Measurements from ENCODE around the gene TMEM214. TPM values are rescaled to one million over a fixed set of nuclear protein-coding genes. Genes with fewer than 3 reads are reported as not detected.

TMEM214 gene
- total RNA-seq, 1 experiment from 2014 or later, result 55.3 TPM

DNA sequence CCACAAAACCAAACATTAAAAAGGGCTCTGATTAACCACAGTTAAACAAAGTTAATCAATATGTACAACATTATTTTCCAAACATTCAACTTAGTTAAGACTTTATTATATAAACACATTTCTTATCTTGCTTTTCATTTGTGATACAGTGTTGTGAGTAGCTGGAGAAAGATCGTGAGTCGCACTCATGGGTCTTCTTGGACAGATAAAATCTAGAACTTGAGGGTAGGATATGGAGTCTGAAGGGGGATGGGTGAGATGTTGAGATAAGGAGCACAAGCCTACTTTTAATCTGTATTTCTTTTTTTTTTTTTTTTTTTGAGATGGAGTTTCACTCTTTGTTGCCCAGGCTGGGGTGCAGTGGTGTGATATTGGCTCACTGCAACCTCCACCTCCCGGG is 22.6 kb upstream of the TMEM214 start:
- Histone ChIP-seq H4K20me1 (ENCODE audit: control insufficient read depth, insufficient read depth, insufficient read length) (no peaks in the 10 kb centered on the region), H3K27me3 (ENCODE audit: insufficient read depth, low read length) (no peaks in the 10 kb centered on the region), H3K79me2 (ENCODE audit: insufficient read depth, low read length) (no peaks in the 10 kb centered on the region), H3K27ac (ENCODE audit: insufficient read length, low read depth, low read length) (no peak overlapping the region), H3K18ac (ENCODE audit: insufficient read length, low read depth, low read length) (no peak overlapping the region), H3K79me1 (ENCODE audit: insufficient read depth, low read depth, low read length, poor library complexity, severe bottlenecking) (no peaks in the 10 kb centered on the region), H2BK12ac (ENCODE audit: insufficient read length, low read depth, low read length) (no peak overlapping the region), H3K4ac (ENCODE audit: low read depth, low read length) (no peak overlapping the region), H2BK20ac (ENCODE audit: low read depth, low read length, poor library complexity, severe bottlenecking) (no peak overlapping the region), H2AFZ (ENCODE audit: low read length) (no peak overlapping the region), H3K14ac (ENCODE audit: insufficient read depth, low read length) (no peak overlapping the region), H2BK120ac (ENCODE audit: low read depth, low read length, poor library complexity, severe bottlenecking) (no peak overlapping the region), H2BK5ac (ENCODE audit: insufficient read length, low read length) (no peak overlapping the region), H3K4me2 (ENCODE audit: insufficient read depth, insufficient read length, low read length) (no peak overlapping the region), H3K9me3 (ENCODE audit: control insufficient read depth, low read depth, low read length) (peaks cover 20% of the 10 kb centered on the region), H3K9ac (ENCODE audit: extremely low read depth, insufficient read length, low read length) (no peak overlapping the region), H3K23me2 (ENCODE audit: insufficient read length, low read depth, low read length, poor library complexity, severe bottlenecking) (no peaks in the 10 kb centered on the region), H2AK5ac (ENCODE audit: insufficient read length, low read length) (no peak overlapping the region), H3K4me1 (ENCODE audit: insufficient read depth, low read length) (no peaks in the 10 kb centered on the region), H3K56ac (ENCODE audit: insufficient read length, low read depth, low read length) (no peak overlapping the region), H4K91ac (ENCODE audit: insufficient read length, low read depth, low read length) (no peak overlapping the region), H2BK15ac (ENCODE audit: low read depth, low read length) (no peak overlapping the region), H3K23ac (ENCODE audit: insufficient read length, low read depth, low read length) (no peak overlapping the region), H4K5ac (ENCODE audit: insufficient read length, low read depth, low read length) (no peak overlapping the region), H3T11ph (ENCODE audit: low read length) (no peak overlapping the region), H4K8ac (replicated peaks; ENCODE audit: insufficient read length, low read depth, low read length) (no peak overlapping the region)
- H3K4me3 Mint-ChIP-seq, result no peak overlapping the region
- no CpG with 5 or more reads among the region's 3 CpGs for WGBS (ENCODE audit: extremely low coverage, insufficient read length, low lambda C conversion rate)
- peaks cover 12 to 26% (median 26%) of the 10 kb centered on the region in 3 experiments for H3K36me3 Mint-ChIP-seq (ENCODE audit: insufficient read depth in 1 of 3, low read depth in 3 of 3)
- H3K27ac Mint-ChIP-seq, result no peak overlapping the region
- no peaks in the 10 kb centered on the region for H3K4me1 Mint-ChIP-seq
- peaks cover 10% of the 10 kb centered on the region; the same call in 1 of the 2 replicates for H3K27me3 Mint-ChIP-seq (ENCODE audit: low read depth)
- TF ChIP-seq, protein P1, sequence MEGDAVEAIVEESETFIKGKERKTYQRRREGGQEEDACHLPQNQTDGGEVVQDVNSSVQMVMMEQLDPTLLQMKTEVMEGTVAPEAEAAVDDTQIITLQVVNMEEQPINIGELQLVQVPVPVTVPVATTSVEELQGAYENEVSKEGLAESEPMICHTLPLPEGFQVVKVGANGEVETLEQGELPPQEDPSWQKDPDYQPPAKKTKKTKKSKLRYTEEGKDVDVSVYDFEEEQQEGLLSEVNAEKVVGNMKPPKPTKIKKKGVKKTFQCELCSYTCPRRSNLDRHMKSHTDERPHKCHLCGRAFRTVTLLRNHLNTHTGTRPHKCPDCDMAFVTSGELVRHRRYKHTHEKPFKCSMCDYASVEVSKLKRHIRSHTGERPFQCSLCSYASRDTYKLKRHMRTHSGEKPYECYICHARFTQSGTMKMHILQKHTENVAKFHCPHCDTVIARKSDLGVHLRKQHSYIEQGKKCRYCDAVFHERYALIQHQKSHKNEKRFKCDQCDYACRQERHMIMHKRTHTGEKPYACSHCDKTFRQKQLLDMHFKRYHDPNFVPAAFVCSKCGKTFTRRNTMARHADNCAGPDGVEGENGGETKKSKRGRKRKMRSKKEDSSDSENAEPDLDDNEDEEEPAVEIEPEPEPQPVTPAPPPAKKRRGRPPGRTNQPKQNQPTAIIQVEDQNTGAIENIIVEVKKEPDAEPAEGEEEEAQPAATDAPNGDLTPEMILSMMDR (conservative IDR thresholded peaks at IDR 0.05), result no peak
- H3K9me3 Mint-ChIP-seq, result peaks cover 13 to 20% of the 10 kb centered on the region in 2 experiments
- no peak for DNase-seq
